ENCODE data around the gene HTRA2. TPM values are rescaled to one million over a fixed set of nuclear protein-coding genes. Genes with fewer than 3 reads are reported as not detected.

The HTRA2 gene
- total RNA-seq, 2 experiments from 2014 or later: 49.2 to 51.1 TPM

DNA sequence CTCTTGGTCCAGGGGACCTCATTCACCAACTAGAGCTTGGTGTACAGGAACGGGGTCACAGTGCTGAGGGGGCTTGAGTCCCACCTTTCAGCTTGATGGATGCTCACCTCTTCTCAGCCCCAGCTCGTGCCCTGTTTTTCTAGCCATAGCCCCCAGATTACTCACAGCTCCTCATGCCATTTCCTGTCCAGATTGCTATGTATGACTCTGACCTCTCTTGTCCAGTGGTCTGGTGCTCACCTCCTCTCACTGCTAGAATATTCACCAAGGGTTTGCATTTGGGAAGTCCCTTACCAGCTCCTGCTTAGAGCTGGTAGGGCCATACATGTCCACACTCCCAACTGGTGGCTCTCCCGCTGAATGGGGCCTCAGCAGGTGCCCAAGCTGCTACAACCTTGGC, 36.2 kb upstream of the HTRA2 start:
- Mint-ChIP-seq H3K9me3 (no peaks in the 10 kb centered on the region), H3K27ac (no peak overlapping the region), H3K4me1 (peaks cover 14% of the 10 kb centered on the region), H3K27me3 (peaks cover 3% of the 10 kb centered on the region), H3K36me3 (ENCODE audit: low read depth) (peaks cover 46% of the 10 kb centered on the region), H3K4me3 (no peak overlapping the region)
- CTCF ChIA-PET: interaction anchor here (0.5 to 2.3 kb wide), 6 partner anchors 10 to 345 kb away, joined by 3 to 7 read pairs (median 5); partner anchors contain the start of genes CCDC142 and TTC31
- no peak for DNase-seq
- POLR2A ChIA-PET: interaction anchor here (0.9 to 3.3 kb wide), 4 partner anchors 10 to 37 kb away, joined by 3 to 16 read pairs (median 6); partner anchors contain the start of genes CCDC142 and TTC31

DNA sequence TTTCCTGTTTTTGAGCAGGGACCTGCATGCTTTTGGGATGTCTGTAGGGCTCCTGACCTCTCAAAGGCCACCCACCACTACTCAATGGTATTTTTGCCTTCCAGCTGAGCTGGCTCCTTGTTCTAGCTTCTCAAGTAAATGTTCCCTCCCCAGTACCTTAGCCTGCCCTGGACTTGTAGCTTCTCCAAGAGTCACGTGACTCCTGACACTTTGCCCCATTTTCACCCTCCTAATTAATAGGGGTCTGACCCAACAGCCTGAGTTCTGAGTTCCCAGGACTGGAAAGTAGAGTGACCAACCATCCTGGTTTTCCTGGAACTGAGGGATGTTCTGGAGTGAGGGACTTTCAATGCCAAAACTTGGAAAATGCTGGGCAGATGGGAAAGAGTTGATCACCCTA, 34.3 kb upstream of the HTRA2 start:
- DNase-seq: no peak
- Mint-ChIP-seq H3K27ac (no peak overlapping the region), H3K36me3 (ENCODE audit: low read depth) (peaks cover 51% of the 10 kb centered on the region), H3K4me3 (no peak overlapping the region), H3K27me3 (peaks cover 17% of the 10 kb centered on the region), H3K9me3 (no peaks in the 10 kb centered on the region), H3K4me1 (peaks cover 27% of the 10 kb centered on the region)
- CTCF ChIA-PET: interaction anchor here (3.3 kb wide), 1 partner anchor 12 kb away, joined by 10 read pairs; the partner anchor contains the start of genes CCDC142 and TTC31
- POLR2A ChIA-PET: interaction anchor here (1.0 to 4.8 kb wide), 3 partner anchors 12 to 34 kb away, joined by 3 to 31 read pairs (median 4); partner anchors contain the start of genes AUP1, CCDC142, HTRA2 and TTC31

DNA sequence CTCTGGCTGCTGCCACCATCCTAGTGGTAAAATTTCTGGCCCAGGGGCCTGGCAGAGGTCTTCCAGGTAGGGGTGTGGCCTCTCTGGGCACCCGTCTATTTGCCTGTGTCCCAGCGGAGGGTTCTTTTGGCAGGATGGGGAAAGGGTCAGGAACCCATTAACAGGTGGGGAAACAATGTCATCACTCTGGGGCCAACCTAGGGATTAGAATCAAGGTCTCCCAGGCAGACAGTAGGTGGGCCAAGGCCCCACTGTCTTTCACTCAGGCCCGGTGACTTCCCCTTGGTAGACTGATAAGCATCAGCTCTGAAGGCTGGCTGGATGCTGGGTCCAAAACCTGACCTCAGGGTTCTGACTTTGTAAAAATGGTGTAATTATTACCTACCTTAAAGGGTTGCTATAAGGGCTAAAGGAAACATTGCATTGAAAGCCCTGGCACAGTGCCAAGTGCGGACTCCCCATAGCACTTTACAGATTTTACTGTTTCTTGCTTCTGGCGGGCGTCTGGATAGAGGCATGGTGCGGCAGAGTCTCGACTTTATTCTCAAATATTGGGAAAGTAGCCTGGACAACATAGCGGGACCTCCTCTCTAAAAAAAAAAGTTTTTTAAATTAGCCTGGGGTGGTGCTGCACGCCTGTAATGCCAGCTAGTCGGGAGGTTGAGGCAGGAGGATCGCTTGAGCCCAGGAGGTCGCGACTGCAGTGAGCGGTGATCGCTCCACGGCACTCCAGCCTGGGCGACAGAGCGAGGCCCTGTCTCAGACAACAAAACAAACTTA, 32.5 kb upstream of the HTRA2 start:
- Mint-ChIP-seq H3K4me3 (peak overlapping the region; percentile 80), H3K36me3 (ENCODE audit: low read depth) (peaks cover 50% of the 10 kb centered on the region), H3K27ac (peak overlapping the region; percentile 10), H3K9me3 (no peaks in the 10 kb centered on the region), H3K4me1 (peaks cover 31% of the 10 kb centered on the region), H3K27me3 (peaks cover 34% of the 10 kb centered on the region)
- CTCF ChIA-PET: interaction anchor here (0.6 to 3.3 kb wide), 5 partner anchors 8 to 92 kb away, joined by 3 to 10 read pairs (median 4); partner anchors contain the start of genes CCDC142 and TTC31
- no peak for DNase-seq
- POLR2A ChIA-PET: interaction anchor here (0.9 to 5.7 kb wide), 9 partner anchors 10 to 57 kb away, joined by 3 to 57 read pairs (median 7); partner anchors contain the start of genes AUP1, CCDC142, DOK1 and HTRA2

DNA sequence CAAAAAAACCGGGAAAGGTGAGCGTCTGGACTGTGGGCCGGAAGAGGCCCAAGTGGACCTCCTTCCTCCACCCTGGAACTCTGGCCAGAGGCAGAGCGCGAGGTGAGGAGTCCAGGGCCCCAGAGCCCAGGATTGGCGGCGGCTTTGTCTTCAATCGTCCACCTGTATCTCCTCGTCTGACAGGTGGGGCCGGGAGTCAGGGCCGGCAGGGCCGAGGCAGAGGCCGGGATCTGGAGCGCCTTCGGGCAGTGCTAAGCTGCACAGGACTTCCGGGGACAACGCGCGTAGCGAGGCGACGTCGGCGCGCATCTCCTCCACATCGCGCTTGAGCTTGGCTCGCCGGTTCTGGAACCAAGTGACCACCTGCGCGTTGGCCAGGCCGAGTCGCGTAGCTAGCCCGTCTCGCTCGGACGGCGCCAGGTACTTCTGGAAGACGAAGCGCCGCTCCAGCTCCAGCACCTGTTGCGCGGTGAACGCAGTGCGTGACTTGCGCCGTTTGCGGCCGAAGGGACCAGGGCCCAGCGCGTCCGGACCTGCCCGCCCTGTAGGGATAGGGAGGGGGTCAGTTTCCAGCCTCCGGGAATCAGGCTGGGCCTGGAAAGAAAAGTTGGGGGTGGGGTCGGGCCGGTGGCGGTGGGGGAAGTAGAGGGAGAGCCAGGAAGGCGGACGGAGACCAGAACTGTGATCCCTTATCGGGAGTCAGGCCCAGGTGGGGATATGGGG, 31.8 kb upstream of the HTRA2 start:
- peak; percentile 52 for DNase-seq
- Mint-ChIP-seq H3K9me3 (no peaks in the 10 kb centered on the region), H3K4me3 (peak overlapping the region; percentile 80), H3K27ac (peak overlapping the region; percentile 77), H3K27me3 (peaks cover 40% of the 10 kb centered on the region), H3K36me3 (ENCODE audit: low read depth) (peaks cover 45% of the 10 kb centered on the region), H3K4me1 (peaks cover 38% of the 10 kb centered on the region)
- ChIA-PET POLR2A (interaction anchor here (0.8 to 5.7 kb wide), 11 partner anchors 9 to 58 kb away, joined by 3 to 57 read pairs (median 5); partner anchors contain the start of genes AUP1, CCDC142, DOK1 and HTRA2), CTCF (interaction anchor here (0.6 to 3.3 kb wide), 4 partner anchors 9 to 46 kb away, joined by 3 to 10 read pairs (median 5); partner anchors contain the start of genes CCDC142 and TTC31)

DNA sequence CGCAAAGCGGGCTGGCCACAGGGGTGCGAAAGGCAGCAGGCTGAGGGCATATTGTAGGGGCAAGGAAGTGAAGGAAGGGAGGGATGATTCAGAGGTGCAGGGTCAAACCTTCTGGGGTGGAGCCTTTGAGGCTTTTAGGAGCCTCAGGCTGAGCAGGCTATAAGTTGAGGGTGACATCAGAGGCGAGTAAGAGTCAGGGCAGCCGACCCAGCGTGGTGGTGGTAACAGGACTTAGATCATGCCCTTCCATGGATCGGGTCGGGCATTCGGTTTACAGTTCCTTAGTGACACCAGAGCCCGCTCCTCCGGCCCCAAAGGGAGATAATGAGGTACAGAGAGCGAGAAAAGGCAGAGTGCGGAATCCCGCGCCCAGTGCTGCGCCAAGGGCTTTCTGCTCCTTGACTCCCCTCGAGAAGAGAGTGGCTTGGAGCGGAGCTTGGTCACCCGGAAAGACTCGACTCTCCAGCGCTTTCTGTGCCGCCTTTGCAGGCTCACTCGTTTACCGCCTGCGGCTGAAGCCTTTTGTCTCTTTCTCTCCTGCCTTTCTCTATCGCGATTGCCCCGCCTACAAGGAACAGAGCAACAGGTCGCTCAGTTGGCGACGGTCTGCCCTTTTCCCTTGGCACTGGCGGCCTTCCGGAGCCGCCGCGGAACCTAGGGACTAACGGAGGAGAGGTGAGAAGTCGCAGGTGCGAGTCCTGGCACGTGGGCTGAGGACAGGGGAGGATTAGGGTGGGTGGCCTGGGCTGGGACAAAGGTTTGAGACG, 31.1 kb upstream of the HTRA2 start:
- H3K36me3 Mint-ChIP-seq (ENCODE audit: low read depth): peaks cover 45% of the 10 kb centered on the region

DNA sequence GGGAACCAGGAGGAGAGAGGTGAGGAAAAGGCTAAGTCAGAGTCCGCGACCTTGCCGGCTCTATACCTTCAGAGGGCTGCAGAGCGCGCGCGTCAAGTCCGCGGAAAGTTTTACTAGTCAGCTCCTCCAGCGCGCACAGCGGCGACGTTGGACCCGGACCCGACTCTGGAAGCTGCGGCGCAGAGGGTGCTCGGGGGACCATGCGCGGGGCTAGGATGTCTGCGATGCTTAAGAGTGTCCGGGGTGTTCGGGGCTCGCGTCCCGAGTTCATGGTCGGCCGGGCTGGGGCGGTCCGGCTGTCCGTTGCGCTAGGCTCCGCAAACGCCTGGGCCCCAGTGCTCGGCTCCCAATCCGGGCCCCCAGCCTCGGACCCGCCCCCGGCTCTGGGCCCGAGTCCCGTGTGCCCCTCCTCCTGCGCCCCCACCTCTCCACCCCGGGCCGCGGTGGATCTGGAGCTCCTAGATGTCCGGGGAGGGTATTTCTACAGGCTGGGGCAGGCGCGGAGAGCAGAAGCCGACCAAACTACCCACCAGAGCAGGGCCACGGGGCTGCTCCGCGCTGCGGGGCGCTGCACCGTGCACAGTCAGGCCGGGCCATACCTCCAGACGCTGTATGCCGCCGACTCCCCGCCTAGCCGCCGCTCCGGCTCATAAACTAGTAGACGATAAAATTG, 30.3 kb upstream of the HTRA2 start, which contains the start of gene LBX2:
TSS of gene LBX2 (minus strand) at position 337 of the 673 bp plus-strand sequence. CDS start at position 271, 66 bp downstream.
- peak; percentile 47 for DNase-seq
- Mint-ChIP-seq H3K27me3 (peaks cover 45% of the 10 kb centered on the region), H3K4me1 (peaks cover 51% of the 10 kb centered on the region), H3K27ac (peak within 1 kb of the TSS; percentile 77), H3K9me3 (no peaks in the 10 kb centered on the region), H3K4me3 (peak within 1 kb of the TSS; percentile 80), H3K36me3 (ENCODE audit: low read depth) (peaks cover 44% of the 10 kb centered on the region)
- ChIA-PET CTCF (interaction anchor here (0.9 to 1.7 kb wide), 4 partner anchors 16 to 88 kb away, joined by 3 to 7 read pairs (median 4); partner anchors contain the start of genes CCDC142, HTRA2 and TTC31), POLR2A (interaction anchor here (1.0 to 5.7 kb wide), 9 partner anchors 8 to 42 kb away, joined by 3 to 57 read pairs (median 11); partner anchors contain the start of genes AUP1, CCDC142, DQX1 and HTRA2)

More for the DNA sequence above, 31.1 kb upstream of the HTRA2 start:
- POLR2A ChIA-PET: interaction anchor here (0.8 to 5.7 kb wide), 12 partner anchors 8 to 57 kb away, joined by 3 to 57 read pairs (median 6); partner anchors contain the start of genes AUP1, CCDC142, DOK1 and DQX1
- DNase-seq: peak; percentile 60
- Mint-ChIP-seq H3K9me3 (no peaks in the 10 kb centered on the region), H3K27ac (peak overlapping the region; percentile 77), H3K27me3 (peaks cover 45% of the 10 kb centered on the region), H3K4me3 (peak overlapping the region; percentile 80), H3K4me1 (peaks cover 44% of the 10 kb centered on the region)
- CTCF ChIA-PET: interaction anchor here (0.6 to 3.3 kb wide), 4 partner anchors 9 to 47 kb away, joined by 3 to 10 read pairs (median 5); partner anchors contain the start of genes CCDC142 and TTC31

DNA sequence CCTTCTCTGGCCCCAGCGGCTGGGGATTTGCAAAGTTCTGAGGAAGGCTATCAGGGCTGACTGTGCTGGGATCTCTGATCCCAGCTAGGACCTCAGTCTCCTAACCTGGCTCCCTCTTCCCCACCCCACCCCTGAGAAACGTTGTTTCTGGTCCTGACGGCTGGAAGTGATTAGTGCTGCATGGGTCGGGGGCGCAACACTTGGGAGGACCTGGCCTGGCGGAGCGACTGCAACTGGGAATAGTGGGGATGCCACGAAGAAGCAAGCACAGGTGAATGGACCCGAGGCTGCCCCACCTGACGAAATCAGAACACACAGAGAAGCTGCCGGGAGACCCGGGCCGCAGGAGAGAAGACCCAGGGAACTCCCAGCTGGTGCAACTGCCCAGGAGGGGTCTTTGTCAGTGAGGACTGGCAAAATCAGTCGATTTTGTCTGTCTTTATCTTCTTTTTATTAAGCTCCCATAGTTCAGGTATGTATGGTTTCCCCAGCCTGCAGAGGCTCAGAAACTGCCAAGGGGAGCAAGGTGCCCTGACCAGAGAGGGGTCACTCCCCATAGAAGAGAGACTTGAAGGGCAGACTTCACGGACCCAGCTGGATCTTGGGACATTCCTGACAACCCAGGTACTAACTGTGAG, 29.7 kb upstream of the HTRA2 start:
- CTCF ChIA-PET: interaction anchor here (1.0 to 2.5 kb wide), 7 partner anchors 17 to 87 kb away, joined by 3 to 9 read pairs (median 5); partner anchors contain the start of genes CCDC142, HTRA2, TTC31 and WBP1
- Mint-ChIP-seq H3K27ac (no peak overlapping the region), H3K4me3 (peak overlapping the region; percentile 30), H3K36me3 (ENCODE audit: low read depth) (peaks cover 50% of the 10 kb centered on the region), H3K9me3 (no peaks in the 10 kb centered on the region), H3K4me1 (peaks cover 58% of the 10 kb centered on the region), H3K27me3 (peaks cover 46% of the 10 kb centered on the region)
- POLR2A ChIA-PET: interaction anchor here (1.5 to 5.7 kb wide), 7 partner anchors 9 to 322 kb away, joined by 4 to 57 read pairs (median 12); partner anchors contain the start of genes AUP1, CCDC142, DQX1 and HTRA2
- no peak for DNase-seq

DNA sequence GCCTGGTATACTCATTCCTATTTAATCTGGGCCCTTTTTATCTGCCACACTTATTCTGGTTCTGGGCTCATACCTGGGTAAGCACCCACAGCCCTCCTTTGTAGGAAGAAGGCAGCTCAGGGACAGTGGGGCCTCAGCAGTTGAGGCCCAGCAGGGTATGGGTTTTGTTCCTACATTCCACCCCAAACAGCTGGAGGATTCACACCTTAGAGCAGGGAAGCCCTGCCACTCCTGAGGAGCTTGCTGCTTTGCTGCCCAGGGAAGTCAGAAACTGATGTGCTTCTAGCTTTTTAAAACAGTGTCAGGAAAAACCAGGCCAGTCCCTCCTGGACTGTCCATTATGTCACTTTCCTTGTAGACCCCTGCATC, 29.2 kb upstream of the HTRA2 start:
- CTCF ChIA-PET: interaction anchor here (0.9 to 2.5 kb wide), 8 partner anchors 17 to 87 kb away, joined by 3 to 9 read pairs (median 4); partner anchors contain the start of genes CCDC142, HTRA2, TTC31 and WBP1
- Mint-ChIP-seq H3K4me3 (no peak overlapping the region), H3K36me3 (ENCODE audit: low read depth) (peaks cover 50% of the 10 kb centered on the region), H3K27ac (no peak overlapping the region), H3K4me1 (peaks cover 63% of the 10 kb centered on the region), H3K27me3 (peaks cover 46% of the 10 kb centered on the region), H3K9me3 (no peaks in the 10 kb centered on the region)
- POLR2A ChIA-PET: interaction anchor here (1.5 to 5.7 kb wide), 7 partner anchors 9 to 322 kb away, joined by 4 to 57 read pairs (median 12); partner anchors contain the start of genes AUP1, CCDC142, DQX1 and HTRA2
- no peak for DNase-seq

DNA sequence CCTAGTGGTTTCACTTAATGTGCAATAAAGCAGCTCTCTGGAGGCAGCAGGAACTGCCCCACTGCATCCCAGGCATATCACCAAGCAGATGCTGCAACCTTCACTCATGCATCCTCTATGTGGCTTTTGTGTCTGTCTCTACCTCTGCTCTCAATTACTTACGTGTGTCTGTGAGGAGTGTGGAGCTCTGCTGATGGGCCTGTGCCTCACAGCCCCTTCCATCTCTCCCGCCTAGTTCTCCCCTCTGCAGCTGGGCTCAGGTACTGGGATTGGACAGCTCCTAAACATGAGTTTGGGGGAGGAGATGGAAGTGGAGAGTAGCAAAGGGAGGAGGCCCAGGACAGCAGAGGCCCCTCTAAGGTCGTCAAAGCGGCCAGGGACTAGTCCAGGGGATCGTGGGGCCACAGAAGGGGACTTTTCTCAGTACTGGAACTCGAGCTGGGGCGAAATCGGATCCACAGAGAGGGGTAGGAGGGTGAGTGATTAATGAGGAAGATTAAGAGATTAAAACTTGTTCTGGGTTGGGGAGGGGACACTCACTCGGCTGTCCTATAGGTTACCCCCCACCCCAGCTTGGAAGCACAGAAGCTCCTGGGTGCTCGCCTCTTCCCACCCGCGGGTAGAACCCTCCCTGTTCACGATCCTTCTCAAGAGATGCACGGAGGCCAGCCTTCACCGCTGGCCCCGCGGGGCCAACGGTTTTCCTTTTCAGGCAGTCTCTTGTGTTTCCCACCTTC, 28.2 kb upstream of the HTRA2 start:
- H3K4me1 Mint-ChIP-seq: peaks cover 68% of the 10 kb centered on the region
- no peaks in the 10 kb centered on the region for H3K9me3 Mint-ChIP-seq
- H3K36me3 Mint-ChIP-seq (ENCODE audit: low read depth): peaks cover 54% of the 10 kb centered on the region
- H3K4me3 Mint-ChIP-seq: peak overlapping the region; percentile 71
- ChIA-PET CTCF (interaction anchor here (0.9 to 2.5 kb wide), 5 partner anchors 10 to 48 kb away, joined by 3 to 9 read pairs (median 3); partner anchors contain the start of gene WBP1), POLR2A (interaction anchor here (0.9 to 5.7 kb wide), 9 partner anchors 8 to 323 kb away, joined by 3 to 57 read pairs (median 12); partner anchors contain the start of genes AUP1, CCDC142, DQX1 and HTRA2)
- H3K27ac Mint-ChIP-seq: no peak overlapping the region
- no peak for DNase-seq
- peaks cover 46% of the 10 kb centered on the region for H3K27me3 Mint-ChIP-seq

DNA sequence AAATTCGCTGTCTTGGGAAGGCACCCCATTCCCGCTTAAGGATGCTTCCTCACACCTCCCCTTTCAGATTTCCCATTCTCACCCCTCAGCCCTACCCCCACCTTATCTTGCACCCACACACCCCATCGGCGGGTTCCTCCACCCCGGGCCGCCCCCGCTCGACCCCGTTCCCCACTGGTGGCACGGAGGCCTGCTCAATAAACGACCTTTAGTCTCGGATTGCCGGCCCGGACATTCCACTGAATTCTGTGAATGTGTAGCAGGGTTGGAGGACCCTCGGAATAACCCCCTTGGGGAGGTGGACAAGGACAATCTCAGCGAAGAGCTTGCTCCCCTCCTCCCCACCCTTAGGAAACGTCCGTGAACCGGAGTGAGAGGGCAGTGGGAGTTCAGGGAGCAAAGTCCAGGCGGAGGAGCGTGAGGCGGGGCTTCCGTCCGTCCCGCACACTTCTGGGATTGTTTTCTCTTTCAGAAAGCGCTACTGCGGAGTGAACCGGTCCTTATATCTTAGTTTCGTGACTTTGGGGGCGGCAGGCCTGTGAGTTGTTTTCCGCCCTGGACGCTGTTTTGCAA, 27.5 kb upstream of the HTRA2 start:
- Mint-ChIP-seq H3K27ac (no peak overlapping the region), H3K4me1 (peaks cover 75% of the 10 kb centered on the region), H3K27me3 (peaks cover 46% of the 10 kb centered on the region), H3K9me3 (no peaks in the 10 kb centered on the region), H3K36me3 (ENCODE audit: low read depth) (peaks cover 61% of the 10 kb centered on the region), H3K4me3 (peak overlapping the region; percentile 71)
- DNase-seq: no peak
- POLR2A ChIA-PET: interaction anchor here (1.5 to 5.7 kb wide), 4 partner anchors 12 to 45 kb away, joined by 6 to 57 read pairs (median 25); partner anchors contain the start of genes AUP1, CCDC142, HTRA2 and TLX2
- CTCF ChIA-PET: interaction anchor here (1.2 to 2.5 kb wide), 4 partner anchors 10 to 30 kb away, joined by 3 to 12 read pairs (median 9); partner anchors contain the start of genes CCDC142 and TTC31

All from activated CD4-positive, alpha-beta memory T cell treated with anti-CD3 and anti-CD28 coated beads, Interleukin-2, amount 10 ng/mL, durations not matched to agents 7 days and 5 days (primary cell).